Lung (tissue), 12 donors: Measurements from ENCODE around the gene ATG5. TPM values are rescaled to one million over a fixed set of nuclear protein-coding genes. Genes with fewer than 3 reads are reported as not detected.
A peak's percentile ranks its signal among the peaks of the same experiment; 100 is the strongest.

ENCODE experiments used
- ATAC-seq: fragments of 200-7000 bp; cut with Tn5 transposase; one replicate; pipeline ENCODE4 v1.9.1; 2020; ENCODE audit warnings: moderate number of reproducible peaks; ENCODE audit not compliant: insufficient read depth, low FRiP score
- DNase-seq, 3 donors: peaks; one replicate each; pipeline ENCODE4 v3.0.0-alpha.2; 2013 to 2017
- H3K27ac ChIP-seq, 2 donors: one replicate each; pipeline ENCODE4 v1.5.1; 2013; ENCODE audit warnings: mild to moderate bottlenecking in 2 of 2, moderate library complexity in 2 of 2, control low read depth in 1 of 2, inconsistent platforms in 1 of 2, low read depth in 1 of 2, low read length in 1 of 2
- H3K27me3 ChIP-seq, 3 donors: one replicate each; pipeline ENCODE4 v1.5.1; 2013; ENCODE audit warnings: low read length in 2 of 3; ENCODE audit not compliant: control insufficient read depth in 3 of 3, insufficient read depth in 3 of 3
- H3K36me3 ChIP-seq, 4 donors: one replicate each; pipeline ENCODE4 v1.5.1; 2013; ENCODE audit warnings: low read length in 4 of 4, mild to moderate bottlenecking in 1 of 4, moderate library complexity in 1 of 4; ENCODE audit not compliant: control insufficient read depth in 4 of 4, insufficient read depth in 4 of 4
- H3K4me1 ChIP-seq, 5 donors: one replicate each; pipeline ENCODE4 v1.5.1; 2013; ENCODE audit warnings: low read length in 5 of 5, mild to moderate bottlenecking in 2 of 5, moderate library complexity in 1 of 5; ENCODE audit not compliant: control insufficient read depth in 5 of 5, insufficient read depth in 5 of 5
- H3K4me3 ChIP-seq: one replicate; pipeline ENCODE4 v1.5.1; 2013; ENCODE audit warnings: mild to moderate bottlenecking, control low read depth, moderate library complexity
- H3K9ac ChIP-seq, 2 donors: one replicate each; pipeline ENCODE4 v1.5.1; 2013; ENCODE audit warnings: low read length in 2 of 2, control low read depth in 1 of 2; ENCODE audit not compliant: insufficient read depth in 1 of 2
- H3K9me3 ChIP-seq, 4 donors: one replicate each; pipeline ENCODE4 v1.5.1; 2013; ENCODE audit warnings: low read length in 3 of 4, mild to moderate bottlenecking in 1 of 4, moderate library complexity in 1 of 4; ENCODE audit not compliant: control insufficient read depth in 4 of 4, insufficient read depth in 3 of 4
- WGBS, 2 donors: extraction: QIAGEN DNeasy Blood & Tissue Kit; methylation state at CpG; one replicate each; pipeline ENCODE4 v1.1.7; 2013; 5-methylcytosine and 5-hydroxymethylcytosine counted together
- polyA plus RNA-seq, 2 donors: library from polyadenylated mRNA; stranded (reverse); fragments of 200-250 nt; gene quantifications; one replicate each; pipeline ENCODE4 v1.2.1, GENCODE V29; 2013
- total RNA-seq, 2 donors: library from RNA; depleted of rRNA in 1 of 2; stranded (reverse); fragments of >200 nt in 1 of 2; gene quantifications; one replicate each; pipeline ENCODE4 v1.2.1, GENCODE V29; 2014 to 2021
- TF ChIP-seq, protein P1 (sequence below): IDR thresholded peaks from 2 replicates; pipeline ENCODE4 v1.5.1; 2012; ENCODE audit warnings: mild to moderate bottlenecking; ENCODE audit errors: control extremely low read depth, extremely low read depth
- donor health status: control.
- donor health status: control.
- donor health status: Bipolar disorder and iron deficiency.
- donor health status: healthy.
- donor health status: DM: yes; HTN: yes; CAD: no.

The ATG5 gene
- total and polyA plus RNA-seq, 4 donors: 15.0 to 54.2 (median 22.3) TPM

DNA sequence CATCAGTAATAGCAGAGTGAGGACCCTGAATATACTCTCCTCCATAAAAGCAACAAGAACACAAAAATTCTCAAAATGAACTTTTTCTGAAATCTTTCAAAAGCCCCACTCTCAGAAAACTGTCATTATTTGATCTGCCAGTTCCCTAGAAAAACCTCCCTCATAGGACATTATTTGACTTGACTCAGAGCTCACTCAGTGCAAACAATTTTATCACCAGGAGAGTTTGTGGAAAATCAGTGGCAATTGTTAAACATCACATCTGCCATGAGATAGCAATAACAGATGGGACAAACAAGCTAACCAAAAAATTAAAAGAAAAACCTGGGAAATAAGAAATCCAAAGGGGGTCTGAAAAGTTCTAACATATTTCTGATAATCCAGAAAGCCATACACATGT, 100.0 kb downstream of the ATG5 start:
- ATAC-seq (no peak), DNase-seq (no peak)
- TF ChIP-seq, protein P1, sequence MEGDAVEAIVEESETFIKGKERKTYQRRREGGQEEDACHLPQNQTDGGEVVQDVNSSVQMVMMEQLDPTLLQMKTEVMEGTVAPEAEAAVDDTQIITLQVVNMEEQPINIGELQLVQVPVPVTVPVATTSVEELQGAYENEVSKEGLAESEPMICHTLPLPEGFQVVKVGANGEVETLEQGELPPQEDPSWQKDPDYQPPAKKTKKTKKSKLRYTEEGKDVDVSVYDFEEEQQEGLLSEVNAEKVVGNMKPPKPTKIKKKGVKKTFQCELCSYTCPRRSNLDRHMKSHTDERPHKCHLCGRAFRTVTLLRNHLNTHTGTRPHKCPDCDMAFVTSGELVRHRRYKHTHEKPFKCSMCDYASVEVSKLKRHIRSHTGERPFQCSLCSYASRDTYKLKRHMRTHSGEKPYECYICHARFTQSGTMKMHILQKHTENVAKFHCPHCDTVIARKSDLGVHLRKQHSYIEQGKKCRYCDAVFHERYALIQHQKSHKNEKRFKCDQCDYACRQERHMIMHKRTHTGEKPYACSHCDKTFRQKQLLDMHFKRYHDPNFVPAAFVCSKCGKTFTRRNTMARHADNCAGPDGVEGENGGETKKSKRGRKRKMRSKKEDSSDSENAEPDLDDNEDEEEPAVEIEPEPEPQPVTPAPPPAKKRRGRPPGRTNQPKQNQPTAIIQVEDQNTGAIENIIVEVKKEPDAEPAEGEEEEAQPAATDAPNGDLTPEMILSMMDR: no peak
- Histone ChIP-seq H3K9ac (no peak overlapping the region), H3K9me3 (peaks cover 0 to 1% (median 0%) of the 10 kb centered on the region in 4 donors), H3K27ac (no peak overlapping the region), H3K4me3 (no peak overlapping the region), H3K27me3 (no peaks in the 10 kb centered on the region), H3K4me1 (peaks cover 0 to 1% (median 0%) of the 10 kb centered on the region in 5 donors), H3K36me3 (no peaks in the 10 kb centered on the region)

DNA sequence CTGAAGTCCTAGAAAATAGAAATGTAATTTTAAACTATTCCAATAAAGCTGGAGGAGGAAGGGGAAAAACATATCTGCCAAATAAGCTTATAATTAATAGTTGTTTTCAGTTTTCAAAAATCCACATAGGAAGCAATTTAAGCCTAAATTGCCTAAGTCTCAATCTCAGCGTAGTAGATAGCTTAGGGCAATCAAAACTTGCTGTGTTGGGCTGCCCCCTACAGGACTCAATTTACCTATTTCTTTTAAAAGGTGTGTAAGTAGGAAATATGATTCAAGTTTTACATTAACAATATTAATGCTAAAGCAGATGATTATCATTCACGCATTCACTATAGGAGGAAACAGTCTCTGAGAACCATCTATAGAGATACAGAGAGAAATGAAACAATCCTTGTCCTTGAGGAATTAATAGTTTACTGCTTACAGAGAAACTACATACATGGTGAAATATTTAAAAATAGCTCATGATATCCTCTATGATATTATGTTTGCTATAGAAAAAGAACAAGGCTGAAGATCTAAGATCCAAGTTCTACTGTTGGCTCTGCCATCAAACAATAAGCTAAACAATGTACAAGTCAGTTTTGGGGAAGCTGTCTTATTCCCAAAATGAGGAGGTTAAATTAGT, 102.1 kb downstream of the ATG5 start:
- Histone ChIP-seq H3K4me3 (no peak overlapping the region), H3K36me3 (no peaks in the 10 kb centered on the region), H3K27me3 (no peaks in the 10 kb centered on the region), H3K4me1 (peaks cover 0 to 1% (median 0%) of the 10 kb centered on the region in 5 donors), H3K27ac (no peak overlapping the region), H3K9ac (no peak overlapping the region), H3K9me3 (peaks cover 0 to 1% (median 0%) of the 10 kb centered on the region in 4 donors)
- no peak for ATAC-seq
- TF ChIP-seq, protein P1: peak; percentile 67
- peak; percentile 59 to 82 (median 77) for DNase-seq
- 35 to 47% methylated on average over 2 of the region's 2 CpGs for WGBS, 2 donors

DNA sequence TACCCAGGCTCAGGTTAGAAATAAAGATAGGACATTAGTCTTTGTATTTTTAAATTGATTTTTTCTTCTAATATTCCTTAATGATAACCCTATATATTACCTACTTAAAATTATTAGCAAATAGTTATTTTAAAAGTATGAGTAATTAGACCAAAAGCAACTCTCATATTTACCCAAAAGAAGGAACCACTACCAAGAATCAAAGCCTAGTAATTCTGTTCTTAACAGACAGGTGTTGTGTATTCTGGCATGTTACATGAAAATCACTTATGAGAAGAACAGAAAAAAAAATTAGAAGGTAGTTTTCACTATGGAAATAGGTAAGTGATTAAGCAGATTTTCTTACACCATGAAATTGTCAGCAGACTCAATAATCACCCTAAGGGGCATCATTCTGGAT, 105.1 kb downstream of the ATG5 start:
- TF ChIP-seq, protein P1: no peak
- Histone ChIP-seq H3K27ac (no peak overlapping the region), H3K27me3 (no peaks in the 10 kb centered on the region), H3K4me1 (no peaks in the 10 kb centered on the region), H3K4me3 (no peak overlapping the region), H3K36me3 (no peaks in the 10 kb centered on the region), H3K9me3 (no peaks in the 10 kb centered on the region), H3K9ac (no peak overlapping the region)
- ATAC-seq (no peak), DNase-seq (no peak)

DNA sequence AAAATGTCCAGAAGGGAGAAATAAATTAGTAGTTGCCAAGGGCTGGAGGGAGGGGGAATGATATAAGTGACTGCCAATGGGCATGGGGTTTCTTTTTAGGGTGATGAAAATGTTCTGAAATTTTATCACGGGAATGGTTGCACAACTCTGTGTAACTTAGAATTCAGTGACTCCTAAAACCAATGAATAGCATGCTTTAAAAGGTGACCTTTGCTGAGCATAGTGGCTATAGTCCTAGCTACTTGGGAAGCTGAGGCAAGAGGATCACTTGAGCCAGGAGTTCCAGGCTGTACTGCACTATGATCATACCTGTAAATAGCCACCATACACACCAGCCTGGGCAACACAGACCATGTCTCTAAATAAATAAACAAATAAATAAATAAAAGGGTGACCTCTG, 109.0 kb downstream of the ATG5 start:
- no peak for ATAC-seq
- no peaks in the 10 kb centered on the region for H3K27me3 ChIP-seq
- H3K4me3 ChIP-seq: no peak overlapping the region
- WGBS, 2 donors: 32 to 59% methylated on average over 1 of the region's 1 CpG
- H3K27ac ChIP-seq: no peak overlapping the region
- no peak for DNase-seq
- H3K9ac ChIP-seq: no peak overlapping the region
- TF ChIP-seq, protein P1: no peak
- H3K36me3 ChIP-seq: no peaks in the 10 kb centered on the region
- no peaks in the 10 kb centered on the region for H3K9me3 ChIP-seq
- H3K4me1 ChIP-seq: peaks cover 0 to 4% (median 0%) of the 10 kb centered on the region in 5 donors
